ENCODE measurements around the gene ADIG.
"Not testable (repeated sequence)": the region's sequence is repeated elsewhere in the genome, so short reads cannot be mapped to it uniquely, and the experiment has no call there.

ADIG gene

DNA sequence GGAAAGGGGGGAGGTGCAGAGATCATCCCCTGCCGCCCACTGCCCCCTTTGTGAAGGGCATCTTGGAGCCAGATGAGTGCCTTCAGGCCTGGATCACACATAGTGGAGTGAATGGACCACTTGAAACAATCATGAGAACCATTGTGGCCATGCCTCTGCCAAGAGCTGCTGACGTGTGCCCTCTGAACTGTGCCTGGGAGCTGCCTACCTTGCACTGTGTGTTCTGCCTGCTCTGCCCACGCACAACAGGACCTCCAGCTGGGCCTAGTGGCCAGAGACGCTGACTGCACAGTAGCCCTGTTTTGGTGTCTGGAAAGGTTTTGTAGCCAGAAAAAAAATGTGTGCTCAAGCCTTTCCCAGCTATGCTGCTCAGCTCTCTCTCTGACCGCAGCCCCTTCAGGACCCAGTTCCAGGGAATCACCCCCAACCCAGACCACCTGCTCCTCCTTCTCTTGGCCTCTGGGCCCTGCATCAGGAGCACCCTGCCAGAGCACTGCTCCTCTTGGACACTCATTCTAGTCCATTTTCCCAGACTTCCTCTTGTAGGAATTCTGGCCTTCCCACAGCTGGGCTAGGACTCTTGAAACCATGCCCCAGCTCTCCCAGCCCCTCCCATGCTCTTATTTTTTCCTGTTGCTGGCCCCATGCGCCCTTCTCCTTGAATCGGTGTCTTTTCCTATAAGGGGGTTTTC is 1.6 kb upstream of the ADIG start:
- FAIRE-seq = no peak

- FAIRE-seq = no peak
These were observed 1.1 kb upstream of the ADIG start for GRCh38 chr20:38579921-38580320.

DNA sequence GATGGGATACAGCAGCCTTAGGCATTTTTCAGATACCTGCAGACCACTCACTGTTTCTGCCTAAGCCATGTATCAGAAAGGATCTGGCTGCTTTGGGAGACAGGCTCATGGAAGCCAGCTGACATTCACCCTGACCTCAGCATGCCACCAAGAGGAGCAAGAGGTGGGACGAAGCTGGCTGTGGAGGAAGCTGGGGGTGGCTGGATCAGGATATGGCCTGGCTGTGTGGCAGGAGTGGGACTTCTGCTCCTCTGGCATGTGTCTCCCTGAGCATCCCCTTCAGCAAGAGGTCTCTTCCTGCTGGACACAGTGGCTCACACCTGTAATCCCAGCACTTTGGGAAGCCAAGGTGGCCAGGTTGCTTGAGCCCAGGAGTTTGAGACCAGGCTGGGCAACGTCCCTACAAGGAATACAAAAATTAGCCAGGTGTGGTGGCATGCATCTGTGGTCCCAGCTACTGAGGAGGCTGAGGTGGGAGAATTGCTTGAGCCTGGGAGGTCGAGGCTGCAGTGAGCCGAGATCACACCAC is 897 bp downstream of the ADIG start:
- no peak for FAIRE-seq

- no peak for FAIRE-seq
These were observed 2.3 kb downstream of the ADIG start for GRCh38 chr20:38583306-38583705.

DNA sequence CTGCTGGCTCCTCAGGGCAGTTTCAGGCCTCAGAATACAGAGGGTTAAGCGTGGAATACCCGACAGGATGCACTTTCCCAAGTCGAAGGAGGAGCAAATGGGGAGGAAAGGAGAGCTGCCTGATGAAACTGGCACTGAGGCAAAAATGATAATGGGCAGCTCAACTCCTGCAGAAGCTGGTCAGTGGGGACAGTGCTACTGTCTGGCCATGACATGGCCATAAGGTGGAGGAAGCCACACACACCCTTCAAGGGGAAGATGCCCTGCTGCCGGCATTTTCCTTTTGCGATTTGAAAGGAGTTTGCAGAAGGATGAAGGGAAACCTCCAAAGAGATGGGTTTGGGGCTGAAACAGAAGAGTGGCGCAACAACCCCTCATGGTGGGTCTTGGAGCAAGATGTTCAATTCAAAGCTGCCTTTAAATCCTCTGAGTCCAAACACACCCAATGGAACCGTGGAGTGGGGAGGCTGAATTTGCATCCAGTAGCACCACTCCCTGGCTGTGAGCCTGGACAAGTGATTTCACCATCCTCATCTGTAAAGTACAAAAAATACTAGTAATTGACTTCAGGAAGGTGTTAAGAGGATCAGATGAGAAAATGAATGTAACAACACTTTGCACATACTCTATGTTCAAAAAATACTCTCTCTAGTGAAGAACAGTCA is 3.2 kb downstream of the ADIG start:
- no peak for FAIRE-seq

- no peak for FAIRE-seq
These were observed 4.6 kb downstream of the ADIG start for GRCh38 chr20:38585404-38586180.

DNA sequence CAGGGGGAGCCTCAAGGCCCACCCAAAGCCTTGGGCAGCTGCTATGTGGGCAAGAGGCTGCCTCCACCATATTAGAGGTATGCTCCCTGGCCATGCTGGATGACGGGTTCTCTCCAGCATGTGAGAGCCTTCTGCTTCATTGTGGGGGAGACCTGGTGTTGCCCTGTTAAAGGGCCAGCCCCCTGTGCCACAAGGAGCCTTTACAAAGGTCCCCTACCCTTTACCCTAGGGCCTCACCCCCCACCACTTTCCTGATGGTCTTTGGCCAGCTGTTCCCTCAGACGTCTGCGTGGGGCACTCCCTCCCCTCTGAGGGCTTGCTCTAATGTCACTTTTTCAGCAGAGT is 5.2 kb downstream of the ADIG start:
- FAIRE-seq = no peak

- FAIRE-seq = no peak
These were observed 7.3 kb downstream of the ADIG start for GRCh38 chr20:38588303-38588702.

- no peak for FAIRE-seq
These were observed 8.4 kb downstream of the ADIG start for GRCh38 chr20:38589351-38589750.

DNA sequence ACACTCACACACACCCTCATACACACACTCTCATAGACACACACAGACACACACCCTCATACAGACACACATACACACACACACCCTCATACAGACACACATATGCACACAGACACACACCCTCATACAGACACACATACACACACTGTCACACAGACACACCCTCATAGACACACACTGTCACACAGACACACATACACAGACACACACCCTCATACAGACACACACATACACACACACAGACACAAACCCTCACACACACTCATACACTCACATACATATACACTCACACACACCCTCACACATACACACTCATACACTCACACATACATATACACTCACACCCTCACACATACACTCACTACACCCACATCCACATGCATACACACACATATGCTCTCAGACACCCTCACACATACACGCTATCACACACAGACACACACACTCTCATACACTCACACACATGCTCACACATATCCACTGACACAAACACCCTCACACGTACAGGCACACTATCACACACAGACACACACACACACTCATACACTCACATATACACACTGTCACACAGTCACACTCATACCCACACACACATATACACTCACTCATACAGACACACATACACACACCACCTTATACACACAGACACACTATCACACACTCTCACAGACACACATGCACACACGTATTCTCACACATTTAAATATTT is 9.1 kb downstream of the ADIG start:
- FAIRE-seq = no peak

DNA sequence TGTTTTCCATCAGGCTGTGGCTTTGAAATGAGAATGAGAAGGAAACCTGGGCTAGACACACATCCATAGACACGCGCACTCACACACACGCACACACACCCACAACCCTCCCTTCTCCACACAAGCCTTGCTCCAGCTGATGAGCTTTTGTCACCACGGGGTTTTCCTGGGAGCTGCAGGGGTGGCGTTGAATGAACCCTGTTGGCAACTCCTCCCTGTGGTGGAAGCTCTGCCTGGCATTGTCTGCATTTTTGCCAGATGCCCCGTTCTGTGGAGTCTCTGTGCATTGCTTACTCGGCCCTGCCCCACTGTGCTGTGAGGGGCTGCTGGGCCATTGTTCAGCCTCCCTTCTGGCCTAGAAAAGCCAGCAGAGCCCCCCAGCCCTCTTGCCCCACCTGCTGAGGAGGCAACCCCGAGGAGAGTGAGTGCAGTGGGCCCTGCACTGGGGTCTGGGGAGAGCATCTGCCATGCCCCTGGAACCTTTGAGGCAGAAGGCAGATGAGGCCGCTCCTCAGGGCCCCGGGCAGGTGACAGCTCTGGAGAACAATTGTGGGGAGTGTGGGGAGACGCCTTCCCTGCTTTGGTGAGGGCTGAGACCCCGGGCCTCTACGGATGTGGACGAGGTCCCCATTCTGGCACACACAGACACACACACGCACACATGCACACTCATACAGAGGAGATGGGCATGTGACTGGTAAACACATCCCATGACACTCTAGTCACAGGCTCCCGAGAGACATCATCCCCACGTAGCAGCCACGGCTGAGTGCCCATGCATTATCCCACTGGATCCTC is 9.9 kb downstream of the ADIG start:
- no peak for FAIRE-seq

- FAIRE-seq = no peak
These were observed 10.7 kb downstream of the ADIG start for GRCh38 chr20:38591474-38592410.

DNA sequence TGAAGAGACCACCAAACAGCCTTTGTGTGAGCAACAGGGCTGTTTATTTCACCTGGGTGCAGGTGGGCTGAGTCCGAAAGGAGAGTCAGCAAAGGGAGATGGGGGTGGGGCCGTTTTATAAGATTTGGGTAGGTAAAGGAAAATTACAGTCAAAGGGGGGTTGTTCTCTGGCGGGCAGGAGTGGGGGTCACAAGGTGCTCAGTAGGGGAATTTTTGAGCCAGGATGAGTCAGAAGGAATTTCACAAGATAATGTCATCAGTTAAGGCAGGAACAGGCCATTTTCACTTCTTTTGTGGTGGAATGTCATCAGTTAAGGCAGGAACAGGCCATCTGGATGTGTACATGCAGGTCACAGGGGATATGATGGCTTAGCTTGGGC is 11.4 kb downstream of the ADIG start:
- FAIRE-seq = not testable (repeated sequence)

DNA sequence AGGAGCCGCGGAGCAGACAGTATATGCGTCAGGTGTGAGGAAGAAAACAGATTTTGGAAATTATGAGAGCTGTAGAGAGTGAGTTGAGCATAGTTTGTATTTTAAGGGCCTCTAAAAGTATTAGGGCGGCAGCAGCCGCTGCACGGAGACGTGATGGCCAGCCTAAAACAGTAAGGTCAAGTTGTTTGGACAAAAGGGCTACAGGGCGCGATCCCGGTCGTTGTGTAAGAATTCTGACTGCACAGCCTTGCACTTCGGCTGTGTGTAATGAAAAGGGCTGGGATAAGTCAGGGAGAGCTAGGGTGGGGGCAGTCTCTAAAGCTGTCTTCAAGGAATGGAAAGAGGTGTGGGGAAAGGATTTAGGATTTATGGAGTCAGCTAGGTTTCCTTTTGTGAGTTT is 13.3 kb downstream of the ADIG start:
- FAIRE-seq = not testable (repeated sequence)

DNA sequence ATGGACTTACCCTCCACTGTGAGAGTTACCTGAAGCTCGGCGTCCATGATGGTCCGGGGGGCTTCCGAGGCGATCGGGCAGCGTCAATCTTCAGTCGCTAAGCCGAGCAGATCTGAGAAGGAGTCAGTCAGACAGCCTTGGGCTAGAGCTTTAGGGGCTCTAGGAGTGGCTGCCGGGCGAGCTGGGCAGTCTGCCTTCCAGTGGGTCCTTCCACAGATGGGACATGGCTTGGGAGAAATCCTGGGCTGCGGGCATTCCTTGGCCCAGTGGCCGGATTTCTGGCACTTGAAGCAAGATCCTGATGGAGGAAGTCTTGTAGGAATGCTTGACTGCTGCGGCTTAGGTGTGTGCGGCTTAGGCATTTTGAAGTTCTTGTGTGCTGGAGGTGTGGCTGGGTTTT is 14.9 kb downstream of the ADIG start:
- FAIRE-seq = not testable (repeated sequence)

DNA sequence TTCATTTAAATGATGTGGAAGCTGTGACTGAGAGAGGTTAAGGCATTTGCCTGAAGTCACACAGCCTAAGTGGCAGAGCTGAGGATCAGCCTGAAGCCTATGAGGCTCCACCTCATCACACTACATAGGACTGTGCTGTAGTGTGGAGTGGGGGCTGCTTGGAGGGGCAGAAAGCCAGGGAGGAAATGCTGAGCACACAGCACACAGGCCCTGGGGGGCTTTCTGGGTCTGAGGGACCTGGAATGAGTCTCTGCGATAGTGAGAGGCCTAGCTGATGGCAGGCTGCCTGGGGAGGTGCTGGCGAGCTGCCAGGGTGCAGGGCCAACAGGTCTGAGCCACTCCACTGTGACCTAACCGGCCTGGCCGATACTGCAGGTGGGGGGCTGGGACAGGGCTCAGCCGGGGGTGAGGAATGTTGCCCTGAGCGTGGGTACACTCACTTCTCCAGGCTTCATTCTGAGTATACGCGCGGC is 18.4 kb downstream of the ADIG start:
- FAIRE-seq = no peak

- FAIRE-seq = no peak
These were observed 19.1 kb downstream of the ADIG start for GRCh38 chr20:38600057-38600456.

DNA sequence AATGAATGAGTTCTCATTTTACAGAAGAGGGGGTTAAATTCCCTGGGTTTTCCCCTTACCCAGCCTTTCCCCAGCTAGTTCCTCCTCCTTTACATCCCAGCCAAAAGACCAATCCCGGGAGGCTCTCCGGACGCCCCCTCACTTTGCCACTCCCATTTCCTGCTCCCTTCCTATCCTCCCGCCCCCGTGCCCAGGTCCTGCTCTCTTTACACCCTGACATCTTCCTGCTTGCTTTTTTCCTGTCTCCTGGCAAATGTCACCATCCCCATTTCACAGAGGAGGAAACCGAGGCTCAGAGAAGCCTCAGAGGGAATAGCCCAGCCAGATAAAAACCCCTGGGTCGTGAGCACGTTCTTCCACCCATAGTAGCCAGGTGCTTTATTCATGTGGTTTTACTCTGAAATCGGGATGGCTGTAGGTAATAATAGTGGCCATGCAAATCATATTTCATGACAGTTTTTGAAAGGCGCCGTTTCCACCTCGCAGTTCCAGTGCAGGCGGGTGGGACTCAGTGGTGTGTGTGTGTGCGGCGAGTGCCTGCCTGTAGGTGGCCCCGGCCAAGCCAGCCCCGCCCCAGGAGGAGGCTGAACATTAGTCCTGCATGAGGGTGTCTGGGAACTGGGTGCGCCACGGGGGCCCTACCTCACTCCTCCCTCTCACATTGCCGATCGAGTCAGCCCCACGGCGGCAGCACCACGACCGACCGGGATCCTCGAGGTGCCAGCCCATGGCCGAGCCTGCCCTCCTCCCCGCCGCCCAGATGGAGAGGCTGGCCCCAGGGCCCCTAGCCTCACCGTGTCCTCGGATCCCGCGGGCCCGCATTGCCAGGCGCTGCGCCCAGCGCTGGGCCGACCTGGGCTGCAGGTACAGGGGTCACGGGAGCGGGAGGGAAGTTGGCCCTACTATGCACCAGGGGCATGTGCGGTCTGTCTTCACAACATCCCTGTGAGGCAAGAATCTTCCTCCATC is 20.5 kb downstream of the ADIG start, which contains the start of gene ARHGAP40:
Gene ARHGAP40 (plus strand): TSS at position 594 of the 969 bp plus-strand sequence.
- no peak for FAIRE-seq

- no peak for FAIRE-seq
These were observed 21.2 kb downstream of the ADIG start for GRCh38 chr20:38602185-38602581.

- no peak for FAIRE-seq
These were observed 22.3 kb downstream of the ADIG start for GRCh38 chr20:38603286-38603685.

All from G401.6 (cell line).